HepG2 (cell line): ENCODE data around the gene CHDH. TPM values are rescaled to one million over a fixed set of nuclear protein-coding genes. Genes with fewer than 3 reads are reported as not detected.

Source experiments
- ATAC-seq: fragments of 200-7000 bp; cut with Tn5 transposase; 3 replicates; pipeline ENCODE4 v1.9.1; 2020; ENCODE audit warnings: mild to moderate bottlenecking, moderate library complexity
- BruUV-seq: library from RNA; stranded (reverse); fragments of 400-500 nt; replicated peaks from 2 replicates; lab custom pipeline; 2021; lab: Mats Ljungman, UMichigan
- CTCF ChIA-PET: fragments of 300-600 bp; formaldehyde crosslinking; extraction: SDS; loops from one replicate; lab custom pipeline; 2021; ENCODE audit warnings: low total read pairs, inconsistent platforms, low intra/inter-chr PET ratio; lab: Yijun Ruan, JAX
- POLR2A ChIA-PET: fragments of 350-600 bp; sonication (Branson Sonifier 250); formaldehyde crosslinking; loops from one replicate; lab custom pipeline; 2020; ENCODE audit warnings: antibody characterized with exemption, inconsistent platforms; lab: Yijun Ruan, JAX
- DNase-seq: peaks from one replicate; pipeline ENCODE4 v3.0.0-alpha.2; 2015; ENCODE audit warnings: low spot score
- FAIRE-seq: peaks from 3 replicates; lab custom pipeline; 2011; peaks lifted over from hg19 to GRCh38; lab: Jason Lieb, UNC
- H2AFZ ChIP-seq: one replicate; pipeline ENCODE4 v1.6.1; 2011; ENCODE audit warnings: low read length, inconsistent platforms
- H3K27ac ChIP-seq: fragments of 300-600 bp; 3 replicates; pipeline ENCODE4 v1.8.0; 2011; ENCODE audit warnings: mixed run types, mild to moderate bottlenecking, mixed read lengths, low read length, inconsistent platforms; ENCODE audit not compliant: insufficient read depth; ENCODE audit errors: extremely low read length
- H3K27me3 ChIP-seq, 2 experiments: fragments of 200-600 bp in 1 of 2; 2 replicates in 1 of 2; 3 replicates in 1 of 2; pipeline versions ENCODE4 v1.6.0 to v1.8.0; 2011; ENCODE audit warnings: low read length in 2 of 2, mild to moderate bottlenecking in 2 of 2, moderate library complexity in 2 of 2, inconsistent platforms in 1 of 2; ENCODE audit not compliant: insufficient read depth in 2 of 2, control insufficient read depth in 1 of 2
- H3K36me3 ChIP-seq, 2 experiments: fragments of 200-600 bp in 1 of 2; replicated peaks in 1 of 2; 2 replicates in 1 of 2; 3 replicates in 1 of 2; pipeline versions ENCODE4 v1.5.1 to v1.8.0; 2011; ENCODE audit warnings: low read length in 2 of 2, inconsistent platforms in 1 of 2; ENCODE audit not compliant: insufficient read depth in 2 of 2, control insufficient read depth in 1 of 2
- H3K4me1 ChIP-seq: 2 replicates; pipeline ENCODE4 v1.5.1; 2012; ENCODE audit warnings: low read length, inconsistent platforms; ENCODE audit not compliant: insufficient read depth
- H3K4me2 ChIP-seq: 2 replicates; pipeline ENCODE4 v1.6.0; 2011; ENCODE audit warnings: low read depth, low read length, inconsistent platforms
- H3K4me3 ChIP-seq, 3 experiments: fragments of 200-600 bp in 1 of 3; sonication (generic), shearing (Covaris generic) in 1 of 3; replicated peaks in 1 of 3; 2 replicates each; pipeline ENCODE4 v1.5.1; 2011 to 2016; ENCODE audit warnings: low read length in 3 of 3, inconsistent platforms in 2 of 3, low read depth in 2 of 3, mild to moderate bottlenecking in 2 of 3, control low read depth in 1 of 3, mixed read lengths in 1 of 3; ENCODE audit not compliant: insufficient read depth in 1 of 3
- H3K79me2 ChIP-seq: one replicate; pipeline ENCODE4 v1.6.1; 2011; ENCODE audit warnings: low read length, inconsistent platforms; ENCODE audit not compliant: insufficient read depth
- H3K9ac ChIP-seq: 2 replicates; pipeline ENCODE4 v1.6.0; 2011; ENCODE audit warnings: mild to moderate bottlenecking, low read depth, low read length, inconsistent platforms; ENCODE audit not compliant: insufficient read depth
- H3K9me3 ChIP-seq: 2 replicates; pipeline ENCODE4 v1.5.1; 2012; ENCODE audit warnings: mild to moderate bottlenecking, low read length
- H4K20me1 ChIP-seq: 2 replicates; pipeline ENCODE4 v1.6.0; 2011; ENCODE audit warnings: inconsistent platforms, mild to moderate bottlenecking, low read length, moderate library complexity; ENCODE audit not compliant: insufficient read depth
- ATM ChIP-seq: fragments of 450-650 bp; IDR thresholded peaks from 2 replicates; pipeline ENCODE4 v1.7.1; 2017; ENCODE audit warnings: mild to moderate bottlenecking, borderline replicate concordance
- E2F2 ChIP-seq: sonication (generic); formaldehyde crosslinking; IDR thresholded peaks from 2 replicates; pipeline ENCODE4 v1.4.0; 2020; ENCODE audit warnings: missing genetic modification reagents, borderline replicate concordance
- JARID2 ChIP-seq: sonication (generic); formaldehyde crosslinking; IDR thresholded peaks from 2 replicates; pipeline ENCODE4 v1.8.1; 2023; ENCODE audit warnings: missing genetic modification reagents, inconsistent platforms; ENCODE audit not compliant: insufficient replicate concordance
- KLF6 ChIP-seq: IDR thresholded peaks from 2 replicates; pipeline ENCODE4 v1.8.0; 2016; ENCODE audit warnings: missing biosample characterization, missing genetic modification reagents
- NFKBIZ ChIP-seq: IDR thresholded peaks from 2 replicates; pipeline ENCODE4 v1.6.1; 2018; ENCODE audit warnings: missing genetic modification reagents, missing compliant biosample characterization
- SMC3 ChIP-seq: IDR thresholded peaks from 2 replicates; pipeline ENCODE4 v1.6.1; 2011; ENCODE audit warnings: low read length, improper control_type of control experiment
- ZBTB3 ChIP-seq: sonication (generic); formaldehyde crosslinking; IDR thresholded peaks from 2 replicates; pipeline ENCODE4 v1.4.0; 2020; ENCODE audit warnings: low read depth, mild to moderate bottlenecking, moderate library complexity, missing genetic modification reagents, borderline replicate concordance
- ZBTB42 ChIP-seq: sonication (generic); formaldehyde crosslinking; IDR thresholded peaks from 2 replicates; pipeline ENCODE4 v1.5.0; 2020; ENCODE audit warnings: mild to moderate bottlenecking, missing genetic modification reagents
- ZNF143 ChIP-seq: sonication (generic); formaldehyde crosslinking; IDR thresholded peaks from 2 replicates; pipeline ENCODE4 v1.4.0; 2020; ENCODE audit warnings: missing genetic modification reagents
- ZNF18 ChIP-seq: sonication (generic); formaldehyde crosslinking; IDR thresholded peaks from 2 replicates; pipeline ENCODE4 v1.8.0; 2022; ENCODE audit warnings: mild to moderate bottlenecking, missing genetic modification reagents; ENCODE audit not compliant: insufficient replicate concordance
- WGBS: methylation state at CpG from one replicate; pipeline ENCODE4 v1.1.6; 2017; ENCODE audit warnings: low lambda C conversion rate; 5-methylcytosine and 5-hydroxymethylcytosine counted together
- in situ Hi-C: cut with HindIII; loops from 2 replicates; pipeline ENCODE4 v1.10.0; 2017; ENCODE audit warnings: low pct_unique_long_range_greater_than_20kb; ENCODE audit not compliant: extremely low pct_ligation_motif_present
- intact Hi-C: fragments of 100-400 bp; cut with micrococcal nuclease; formaldehyde crosslinking; loops from one replicate; pipeline ENCODE4 v1.10.0; 2022; ENCODE audit not compliant: unreplicated experiment
- polyA plus RNA-seq, 8 experiments: library from polyadenylated mRNA; depleted of rRNA in 3 of 8; stranded (reverse) in 7 of 8; unstranded in 1 of 8; fragments of >200 nt; fragmentation: Illumina TruSeq in 4 of 8; extraction: Trizol in 4 of 8; gene quantifications; 2 replicates each; pipeline versions ENCODE4 v1.2.1 to v1.2.3, GENCODE V29; 2011 to 2016; ENCODE audit warnings: low read depth in 4 of 8, missing spikeins in 1 of 8, mixed read lengths in 1 of 8; ENCODE audit not compliant: insufficient read depth in 1 of 8
- total RNA-seq, 5 experiments: library from RNA; depleted of rRNA; stranded (reverse); fragments of >200 nt; fragmentation: Illumina TruSeq; extraction: Trizol; gene quantifications; 2 replicates each; pipeline ENCODE4 v1.2.3, GENCODE V29; 2016; ENCODE audit warnings: low read depth in 1 of 5
- TF ChIP-seq, protein P1 (sequence below): sonication (generic); formaldehyde crosslinking; conservative IDR thresholded peaks from 2 replicates; pipeline ENCODE4 v1.5.0; 2020; ENCODE audit warnings: missing genetic modification reagents
- TF ChIP-seq, protein P2 (sequence below): sonication (generic); formaldehyde crosslinking; IDR thresholded peaks from 2 replicates; pipeline ENCODE4 v1.4.0; 2020; ENCODE audit warnings: missing genetic modification reagents

Gene CHDH
- total and polyA plus RNA-seq, 2 of the 13 experiments (the other 11 are each of a cell fraction or from before 2014, with no cell fraction given) = 28.1 to 48.9 TPM

DNA sequence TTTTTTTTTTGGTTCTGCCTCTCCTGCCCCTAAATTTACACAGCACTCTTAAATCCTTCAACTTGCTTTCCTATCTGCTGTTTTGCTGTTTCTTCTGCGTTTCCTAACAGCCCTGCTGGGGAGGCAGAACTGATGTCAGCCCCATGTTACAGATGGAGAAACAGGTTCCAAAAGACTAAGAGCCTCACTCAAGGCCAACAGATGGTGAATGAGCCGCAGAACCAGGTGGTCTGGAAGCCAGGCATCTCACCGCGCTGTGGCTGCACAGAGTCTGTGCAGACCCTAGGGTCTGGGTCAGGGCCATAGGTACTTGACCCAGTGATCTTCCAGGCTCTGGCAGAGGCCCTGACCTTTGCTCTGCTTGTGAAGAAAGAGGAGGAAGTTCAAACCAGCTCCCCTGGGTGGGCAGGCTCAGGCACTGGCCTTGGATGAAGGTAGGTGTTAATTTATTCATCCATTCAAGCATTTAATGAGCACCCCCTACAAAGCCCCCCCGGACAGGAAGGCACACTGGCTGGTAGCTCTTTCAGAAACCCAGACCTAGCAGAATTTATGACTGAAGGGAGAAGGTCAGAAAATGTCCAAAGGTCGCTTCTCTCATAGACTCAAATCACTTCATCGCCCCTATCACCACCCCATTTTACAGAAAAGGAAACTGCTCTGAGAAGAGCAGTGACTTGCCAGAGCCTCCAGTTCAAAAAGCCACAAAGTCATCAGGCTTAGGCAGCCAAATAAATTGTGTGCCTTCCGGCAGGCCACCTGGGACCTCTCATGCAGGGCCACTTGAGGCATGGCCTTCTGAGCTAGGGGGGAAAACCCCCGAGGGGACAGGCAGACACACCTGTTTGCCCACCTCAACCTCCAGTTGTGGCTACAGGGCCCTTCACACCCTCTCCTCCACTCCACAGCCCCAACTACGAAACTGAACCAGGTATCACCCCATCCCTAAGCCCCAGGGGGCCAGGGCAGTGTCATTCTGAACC is 2.7 kb downstream of the CHDH start:
- in situ Hi-C loops (no loop called here), intact Hi-C loops (loop anchor here (2.0 to 5.0 kb wide), 3 partner anchors 36 to 47 kb away; partner anchors contain the start of gene SELENOK)
- DNase-seq = no peak
- H3K27ac ChIP-seq = peak overlapping the region; percentile 98
- H3K27me3 ChIP-seq = no peaks in the 10 kb centered on the region; a peak in 1 of 5 replicates
- peaks cover 7% of the 10 kb centered on the region for H4K20me1 ChIP-seq
- ChIA-PET CTCF (interaction anchor here (0.6 kb wide), 1 partner anchor 21 kb away, joined by 3 read pairs; no protein-coding TSS in a partner anchor), POLR2A (interaction anchor here (0.6 to 6.5 kb wide), 15 partner anchors 11 to 1810 kb away, joined by 3 to 156 read pairs (median 10); partner anchors contain the start of genes ACTR8, DCP1A and SELENOK)
- H3K9ac ChIP-seq = peak overlapping the region; percentile 97
- 0% methylated on average over 9 of the region's 10 CpGs for WGBS
- no peak overlapping the region for H2AFZ ChIP-seq
- ATAC-seq = peak; percentile 25
- no TSS peak for BruUV-seq
- H3K4me3 ChIP-seq = peak overlapping the region; percentile 73 to 92 (median 77)
- no peak for FAIRE-seq
- H3K9me3 ChIP-seq = no peaks in the 10 kb centered on the region
- H3K4me1 ChIP-seq = peaks cover 76% of the 10 kb centered on the region
- peak overlapping the region; percentile 98 for H3K4me2 ChIP-seq
- peaks cover 83% of the 10 kb centered on the region for H3K79me2 ChIP-seq
- H3K36me3 ChIP-seq = peaks cover 6 to 27% of the 10 kb centered on the region in 2 experiments
- TF ChIP-seq E2F2 (CRISPR knock-in tag) = no peak
- TF ChIP-seq ZBTB3 (CRISPR knock-in tag) = no peak
- TF ChIP-seq JARID2 (CRISPR knock-in tag) = peak; percentile 54
- TF ChIP-seq, protein P1, sequence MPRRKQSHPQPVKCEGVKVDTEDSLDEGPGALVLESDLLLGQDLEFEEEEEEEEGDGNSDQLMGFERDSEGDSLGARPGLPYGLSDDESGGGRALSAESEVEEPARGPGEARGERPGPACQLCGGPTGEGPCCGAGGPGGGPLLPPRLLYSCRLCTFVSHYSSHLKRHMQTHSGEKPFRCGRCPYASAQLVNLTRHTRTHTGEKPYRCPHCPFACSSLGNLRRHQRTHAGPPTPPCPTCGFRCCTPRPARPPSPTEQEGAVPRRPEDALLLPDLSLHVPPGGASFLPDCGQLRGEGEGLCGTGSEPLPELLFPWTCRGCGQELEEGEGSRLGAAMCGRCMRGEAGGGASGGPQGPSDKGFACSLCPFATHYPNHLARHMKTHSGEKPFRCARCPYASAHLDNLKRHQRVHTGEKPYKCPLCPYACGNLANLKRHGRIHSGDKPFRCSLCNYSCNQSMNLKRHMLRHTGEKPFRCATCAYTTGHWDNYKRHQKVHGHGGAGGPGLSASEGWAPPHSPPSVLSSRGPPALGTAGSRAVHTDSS = no peak
- TF ChIP-seq ZNF143 (CRISPR knock-in tag) = no peak; the same call in 1 of the 2 replicates
- TF ChIP-seq SMC3 = no peak
- no peak for TF ChIP-seq NFKBIZ
- TF ChIP-seq ZNF18 = no peak
- TF ChIP-seq KLF6 (CRISPR knock-in tag) = no peak; the same call in 1 of the 2 replicates
- no peak; the same call in 1 of the 2 replicates for TF ChIP-seq ZBTB42
- no peak for TF ChIP-seq ATM
- TF ChIP-seq, protein P2, sequence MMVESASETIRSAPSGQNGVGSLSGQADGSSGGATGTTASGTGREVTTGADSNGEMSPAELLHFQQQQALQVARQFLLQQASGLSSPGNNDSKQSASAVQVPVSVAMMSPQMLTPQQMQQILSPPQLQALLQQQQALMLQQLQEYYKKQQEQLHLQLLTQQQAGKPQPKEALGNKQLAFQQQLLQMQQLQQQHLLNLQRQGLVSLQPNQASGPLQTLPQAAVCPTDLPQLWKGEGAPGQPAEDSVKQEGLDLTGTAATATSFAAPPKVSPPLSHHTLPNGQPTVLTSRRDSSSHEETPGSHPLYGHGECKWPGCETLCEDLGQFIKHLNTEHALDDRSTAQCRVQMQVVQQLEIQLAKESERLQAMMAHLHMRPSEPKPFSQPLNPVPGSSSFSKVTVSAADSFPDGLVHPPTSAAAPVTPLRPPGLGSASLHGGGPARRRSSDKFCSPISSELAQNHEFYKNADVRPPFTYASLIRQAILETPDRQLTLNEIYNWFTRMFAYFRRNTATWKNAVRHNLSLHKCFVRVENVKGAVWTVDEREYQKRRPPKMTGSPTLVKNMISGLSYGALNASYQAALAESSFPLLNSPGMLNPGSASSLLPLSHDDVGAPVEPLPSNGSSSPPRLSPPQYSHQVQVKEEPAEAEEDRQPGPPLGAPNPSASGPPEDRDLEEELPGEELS = no peak
